ENCODE results near the gene VKORC1. TPM values are rescaled to one million over a fixed set of nuclear protein-coding genes. Genes with fewer than 3 reads are reported as not detected.

VKORC1 gene
- polyA plus RNA-seq, 2 of the 4 experiments (the other 2 are of a cell fraction): 94.2 to 101 TPM

GRCh38 chr16:31129568-31130335 is 35.2 kb upstream of the VKORC1 start:
- ChIA-PET CTCF (interaction anchor here (1.0 to 2.8 kb wide), 5 partner anchors 9 to 145 kb away, joined by 3 to 16 read pairs (median 8); partner anchors contain the start of genes FUS and HSD3B7), POLR2A (interaction anchor here (0.7 to 5.3 kb wide), 4 partner anchors 10 to 56 kb away, joined by 3 to 31 read pairs (median 3); partner anchors contain the start of genes KAT8, ZNF646 and ZNF668)
- Histone ChIP-seq H3K9me3 (no peaks in the 10 kb centered on the region), H3K4me2 (no peak overlapping the region), H3K4me3 (no peak overlapping the region), H3K4me1 (peaks cover 7% of the 10 kb centered on the region; the same call in 1 of the 3 replicates), H3K27ac (no peak overlapping the region)
- DNase-seq (ENCODE audit: low read depth in 1 of 2, low spot score in 1 of 2): no peak
- TF ChIP-seq EHF (CRISPR knock-in tag; IDR thresholded peaks at IDR 0.05) (no peak), MAX (IDR thresholded peaks at IDR 0.05) (no peak), ELK1 (IDR thresholded peaks at IDR 0.05; ENCODE audit: low read depth, low read length) (no peak), HEYL (CRISPR knock-in tag; IDR thresholded peaks at IDR 0.05) (no peak), HOXB13 (CRISPR knock-in tag; IDR thresholded peaks at IDR 0.05; ENCODE audit: low read depth) (no peak), CHD4 (IDR thresholded peaks at IDR 0.05; ENCODE audit: borderline replicate concordance) (no peak), PBX3 (IDR thresholded peaks at IDR 0.05) (no peak), FOXS1 (CRISPR knock-in tag; IDR thresholded peaks at IDR 0.05) (no peak), HOXB5 (CRISPR knock-in tag; IDR thresholded peaks at IDR 0.05) (no peak), EP300 (IDR thresholded peaks at IDR 0.05) (no peak), TFCP2L1 (CRISPR knock-in tag; IDR thresholded peaks at IDR 0.05) (no peak), REST (IDR thresholded peaks at IDR 0.05) (no peak), ZSCAN20 (CRISPR knock-in tag; IDR thresholded peaks at IDR 0.05) (no peak), SREBF2 (IDR thresholded peaks at IDR 0.05) (no peak)
- no peak for FAIRE-seq
- 91% methylated on average over 25 of the region's 29 CpGs for WGBS (ENCODE audit: missing lambda C conversion rate)
- ATAC-seq: no peak

- FAIRE-seq: no peak
- H3K9me3 ChIP-seq: no peaks in the 10 kb centered on the region
- DNase-seq (ENCODE audit: low read depth in 1 of 2, low spot score in 1 of 2): no peak
- ChIA-PET POLR2A (interaction anchor here (0.7 to 5.3 kb wide), 4 partner anchors 9 to 55 kb away, joined by 3 to 31 read pairs (median 3); partner anchors contain the start of genes KAT8, ZNF646 and ZNF668), CTCF (interaction anchor here (1.0 to 20.3 kb wide), 6 partner anchors 8 to 144 kb away, joined by 3 to 166 read pairs (median 8); partner anchors contain the start of genes FUS and HSD3B7)
- H3K4me1 ChIP-seq: peaks cover 2% of the 10 kb centered on the region; the same call in 1 of the 3 replicates
- no peak overlapping the region for H3K27ac ChIP-seq
- no peak overlapping the region for H3K4me2 ChIP-seq
- H3K4me3 ChIP-seq: no peak overlapping the region
- TF ChIP-seq EHMT2 (IDR thresholded peaks at IDR 0.05; ENCODE audit: low read depth) (no peak), CEBPB (IDR thresholded peaks at IDR 0.05) (no peak), BHLHE40 (IDR thresholded peaks at IDR 0.05; ENCODE audit: low read depth, low read length) (no peak)
- no peak for ATAC-seq
- WGBS (ENCODE audit: missing lambda C conversion rate): 77% methylated on average over 14 of the region's 14 CpGs
These were observed 34.3 kb upstream of the VKORC1 start for GRCh38 chr16:31128711-31129567.
